OCI-LY7 (cell line): ENCODE measurements around the gene RTEL1. TPM values are rescaled to one million over a fixed set of nuclear protein-coding genes. Genes with fewer than 3 reads are reported as not detected.

Experiments
- BruUV-seq: library from RNA; stranded (reverse); fragments of 400-500 nt; replicated peaks from 2 replicates; lab custom pipeline; 2021; lab: Mats Ljungman, UMichigan
- CTCF ChIA-PET: fragments of 300-600 bp; sonication (Branson Sonifier 250); formaldehyde crosslinking; loops from one replicate; lab custom pipeline; 2022; ENCODE audit warnings: antibody characterized with exemption; ENCODE audit not compliant: unreplicated experiment; lab: Charles Lee
- POLR2A ChIA-PET: fragments of 300-600 bp; sonication (Branson Sonifier 250); formaldehyde crosslinking; loops from one replicate; lab custom pipeline; 2022; ENCODE audit warnings: antibody characterized with exemption; lab: Charles Lee
- DNase-seq: peaks from one replicate; pipeline ENCODE4 v3.0.0-alpha.2; 2015; ENCODE audit warnings: low spot score
- H2AFZ ChIP-seq: fragments of 200-600 bp; sonication (generic), shearing (Covaris generic); 2 replicates; pipeline ENCODE4 v1.6.1; 2014; ENCODE audit warnings: mild to moderate bottlenecking, antibody characterized with exemption, low read length, moderate library complexity
- H3K27ac ChIP-seq: fragments of 200-600 bp; sonication (generic); 2 replicates; pipeline ENCODE4 v1.5.1; 2014; ENCODE audit warnings: mixed run types, low read depth, mild to moderate bottlenecking, moderate library complexity, low read length, inconsistent platforms; ENCODE audit not compliant: poor library complexity, severe bottlenecking
- H3K36me3 ChIP-seq: fragments of 200-600 bp; sonication (generic); 2 replicates; pipeline ENCODE4 v1.6.1; 2014; ENCODE audit warnings: mild to moderate bottlenecking, antibody characterized with exemption, low read length, moderate library complexity, mixed read lengths; ENCODE audit not compliant: insufficient read depth
- H3K4me1 ChIP-seq: fragments of 200-600 bp; sonication (generic); 2 replicates; pipeline ENCODE4 v1.5.1; 2014; ENCODE audit warnings: mild to moderate bottlenecking, low read length; ENCODE audit not compliant: insufficient read depth, poor library complexity, severe bottlenecking
- H3K4me2 ChIP-seq: fragments of 200-600 bp; sonication (generic); 2 replicates; pipeline ENCODE4 v1.6.1; 2014; ENCODE audit warnings: mild to moderate bottlenecking, low read length
- H3K4me3 ChIP-seq: fragments of 200-600 bp; sonication (generic); 2 replicates; pipeline ENCODE4 v1.5.1; 2014; ENCODE audit warnings: mild to moderate bottlenecking, low read depth, low read length; ENCODE audit not compliant: poor library complexity, severe bottlenecking
- H3K79me2 ChIP-seq: fragments of 200-600 bp; sonication (generic); 2 replicates; pipeline ENCODE4 v1.6.1; 2016; ENCODE audit warnings: low read depth, mild to moderate bottlenecking, low read length, moderate library complexity, mixed read lengths; ENCODE audit not compliant: insufficient read depth
- H3K9me2 ChIP-seq: fragments of 200-600 bp; sonication (generic); 2 replicates; pipeline ENCODE4 v1.6.1; 2016; ENCODE audit warnings: mild to moderate bottlenecking, low read length, mixed read lengths; ENCODE audit not compliant: insufficient read depth
- H3K9me3 ChIP-seq: fragments of 200-600 bp; sonication (generic); 2 replicates; pipeline ENCODE4 v1.6.1; 2014; ENCODE audit warnings: mild to moderate bottlenecking, mixed run types, low read length, mixed read lengths
- H4K20me1 ChIP-seq: fragments of 200-600 bp; sonication (generic); 2 replicates; pipeline ENCODE4 v1.6.1; 2014; ENCODE audit warnings: mild to moderate bottlenecking, antibody characterized with exemption, low read length, moderate library complexity, mixed read lengths; ENCODE audit not compliant: insufficient read depth
- CTCF ChIP-seq: fragments of 200-600 bp; sonication (generic); conservative IDR thresholded peaks from 2 replicates; pipeline ENCODE4 v1.5.1; 2014; ENCODE audit warnings: mild to moderate bottlenecking, antibody characterized with exemption, low read length, moderate library complexity, mixed read lengths
- EZH2phosphoT487 ChIP-seq: fragments of 200-600 bp; sonication (generic); IDR thresholded peaks from 2 replicates; pipeline ENCODE4 v1.6.1; 2018; ENCODE audit warnings: low read depth, borderline replicate concordance, mild to moderate bottlenecking, mixed run types, antibody characterized with exemption, low read length, moderate library complexity, mixed read lengths
- intact Hi-C: fragments of 100-400 bp; cut with micrococcal nuclease; formaldehyde crosslinking; loops from one replicate; pipeline ENCODE4 v1.10.0; 2022; ENCODE audit not compliant: unreplicated experiment
- total RNA-seq, 2 experiments: library from RNA; depleted of rRNA in 1 of 2; stranded (reverse); fragments of >200 nt in 1 of 2; shearing (Covaris generic) in 1 of 2; gene quantifications; 2 replicates each; pipeline ENCODE4 v1.2.3, GENCODE V29; 2014 to 2022

RTEL1 gene
- total RNA-seq, 2 experiments from 2014 or later = 22.5 to 47.2 TPM

GRCh38 chr20:63653041-63653973 lies 4.8 kb upstream of the RTEL1 start, which contains the start of gene STMN3:
TSS of gene STMN3 (minus strand) at chr20:63653424. CDS start at chr20:63653345, 79 bp downstream.
- no peaks in the 10 kb centered on the region for H3K79me2 ChIP-seq
- no peaks in the 10 kb centered on the region for H3K9me3 ChIP-seq
- CTCF ChIA-PET = no interaction called here
- no TSS peak for BruUV-seq
- intact Hi-C loops = no loop called here
- no peaks in the 10 kb centered on the region for H4K20me1 ChIP-seq
- H3K4me3 ChIP-seq = no peak within 1 kb of the TSS
- no peaks in the 10 kb centered on the region for H3K36me3 ChIP-seq
- peak within 1 kb of the TSS; percentile 48; the same call in 1 of the 2 replicates for H3K4me2 ChIP-seq
- H2AFZ ChIP-seq = no peak within 1 kb of the TSS
- POLR2A ChIA-PET = interaction anchor here (0.6 kb wide), 1 partner anchor 11 kb away, joined by 3 read pairs; no protein-coding TSS in a partner anchor
- TF ChIP-seq CTCF = no peak
- no peak for TF ChIP-seq EZH2phosphoT487
- no peak within 1 kb of the TSS for H3K27ac ChIP-seq
- peak; percentile 42 for DNase-seq
- peaks cover 14% of the 10 kb centered on the region for H3K4me1 ChIP-seq
- no peaks in the 10 kb centered on the region for H3K9me2 ChIP-seq

GRCh38 chr20:63653974-63654668 lies 4.0 kb upstream of the RTEL1 start:
- Histone ChIP-seq H3K36me3 (no peaks in the 10 kb centered on the region), H2AFZ (no peak overlapping the region), H3K4me1 (peaks cover 14% of the 10 kb centered on the region), H3K9me2 (no peaks in the 10 kb centered on the region), H4K20me1 (no peaks in the 10 kb centered on the region), H3K27ac (no peak overlapping the region), H3K79me2 (peaks cover 6% of the 10 kb centered on the region; the same call in 1 of the 2 replicates), H3K4me2 (no peak overlapping the region; the same call in 1 of the 2 replicates), H3K9me3 (no peaks in the 10 kb centered on the region), H3K4me3 (no peak overlapping the region)
- DNase-seq = no peak
- ChIA-PET CTCF (no interaction called here), POLR2A (no interaction called here)
- intact Hi-C loops = no loop called here
- BruUV-seq = no TSS peak
- no peak for TF ChIP-seq CTCF
- no peak for TF ChIP-seq EZH2phosphoT487
